RPMI7951 (cell line): Measurements from ENCODE around the gene LIPA. TPM values are rescaled to one million over a fixed set of nuclear protein-coding genes. Genes with fewer than 3 reads are reported as not detected.
"Not testable (repeated sequence)": the region's sequence is repeated elsewhere in the genome, so short reads cannot be mapped to it uniquely, and the experiment has no call there.

Experiments used
- DNase-seq: peaks from one replicate; pipeline ENCODE4 v3.0.0-alpha.2; 2012; ENCODE audit warnings: low read depth
- total RNA-seq: library from RNA; depleted of rRNA; stranded (reverse); fragments of >200 nt; shearing (Covaris generic); gene quantifications from 2 replicates; pipeline ENCODE4 v1.2.3, GENCODE V29; 2014

The LIPA gene
- total RNA-seq, 1 experiment from 2014 or later, result 74.7 TPM

DNA sequence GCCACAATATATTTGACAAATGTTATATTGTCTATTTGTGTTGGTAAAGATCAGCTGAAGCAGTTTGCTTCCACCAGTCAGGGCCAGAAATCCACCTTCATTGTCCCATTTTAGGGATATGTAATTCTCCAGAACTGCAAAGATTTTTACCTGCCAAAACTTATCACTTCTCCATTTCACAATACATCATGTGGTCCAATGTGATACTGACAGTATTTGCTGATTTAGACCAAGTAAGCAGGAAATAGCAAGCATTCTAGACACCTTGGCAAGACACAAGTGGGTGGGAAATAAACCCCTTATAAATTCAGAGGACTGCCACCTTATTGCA is 18.5 kb upstream of the LIPA start:
- no peak for DNase-seq

DNA sequence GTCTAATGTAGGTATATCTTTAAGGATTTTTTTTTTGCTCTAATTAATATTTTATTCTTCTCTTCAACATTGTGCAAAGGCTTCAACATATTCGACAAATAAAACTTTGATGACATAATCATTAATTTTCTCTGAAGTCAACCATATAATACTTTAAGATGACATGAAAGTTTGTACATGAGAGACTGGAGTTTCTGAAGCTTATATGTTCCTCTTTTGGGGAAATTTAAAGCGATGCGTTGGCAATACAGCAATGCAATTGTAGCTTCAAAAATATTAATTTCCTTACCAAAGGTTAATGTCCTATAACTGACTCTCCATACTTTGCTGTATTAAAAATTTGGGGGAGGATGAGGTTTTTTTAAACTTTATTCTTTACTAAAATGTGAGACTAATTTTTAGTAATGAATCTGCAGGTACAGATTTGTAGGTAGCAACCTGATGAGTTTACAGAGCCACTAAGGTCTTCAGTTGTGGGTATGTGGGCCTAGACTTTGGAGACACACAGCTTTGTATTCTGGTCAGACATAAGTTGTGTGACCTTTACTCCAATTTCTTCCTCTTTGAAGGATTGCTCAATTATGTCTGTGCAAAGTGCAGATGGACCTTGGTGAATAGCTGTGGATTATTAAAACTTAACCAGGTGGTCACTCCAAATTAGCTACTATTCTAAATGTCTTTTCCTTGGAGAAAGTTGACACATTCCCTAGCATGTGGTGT is 18.0 kb upstream of the LIPA start:
- DNase-seq, result no peak

DNA sequence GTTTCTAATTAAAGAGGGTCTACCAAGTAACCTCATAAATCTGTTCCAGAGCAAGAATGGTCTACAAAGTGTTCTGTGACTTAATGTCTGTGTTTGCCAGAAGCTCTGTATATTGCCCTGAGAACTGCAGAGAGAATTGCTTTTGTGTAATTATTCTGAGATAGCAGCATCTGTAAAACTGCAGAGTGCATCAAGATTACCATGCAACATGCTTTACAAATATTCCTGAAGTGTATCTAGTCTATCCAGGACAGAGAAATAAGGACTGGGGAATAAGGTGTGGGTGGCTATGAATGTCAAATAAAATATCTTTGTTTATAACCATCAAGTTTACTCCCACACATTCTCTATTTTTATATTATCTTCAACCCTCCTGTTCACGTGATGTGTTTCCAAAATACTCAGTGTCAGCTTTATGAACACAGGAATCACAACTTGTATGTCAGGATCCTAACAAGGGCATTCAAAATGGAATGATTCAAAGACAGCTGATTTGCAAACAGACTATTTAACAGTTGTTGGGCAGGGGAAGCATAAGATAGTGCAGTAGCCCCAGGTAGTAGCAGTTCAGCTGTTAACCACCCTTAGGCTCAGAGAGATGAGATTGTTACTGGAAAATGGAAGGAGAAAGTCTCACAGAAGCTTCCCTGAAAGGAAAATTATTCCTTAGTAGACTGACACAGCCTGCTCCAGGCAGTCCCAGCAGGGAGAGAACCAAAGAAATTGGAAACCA is 15.3 kb upstream of the LIPA start:
- DNase-seq, result no peak

DNA sequence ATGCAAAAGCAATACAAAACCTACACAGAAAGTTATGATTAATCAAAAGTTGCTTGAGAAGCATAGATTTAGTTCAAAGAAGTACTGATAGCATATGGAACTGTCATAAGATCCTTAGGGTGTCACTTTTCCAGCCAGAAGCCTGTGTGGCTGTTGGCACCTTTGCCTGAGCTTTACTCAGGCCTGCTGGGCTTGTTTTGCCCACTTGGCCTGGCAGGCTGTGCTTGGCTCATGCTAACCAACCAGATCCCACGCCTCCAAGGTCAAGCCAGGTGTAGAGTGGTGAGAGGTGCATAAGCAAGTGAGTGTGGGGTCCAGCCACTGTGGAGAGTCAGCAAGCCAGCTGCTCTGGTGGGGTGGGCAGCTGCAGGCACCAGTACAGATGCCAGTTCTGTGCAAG is 12.0 kb upstream of the LIPA start:
- DNase-seq, result no peak

DNA sequence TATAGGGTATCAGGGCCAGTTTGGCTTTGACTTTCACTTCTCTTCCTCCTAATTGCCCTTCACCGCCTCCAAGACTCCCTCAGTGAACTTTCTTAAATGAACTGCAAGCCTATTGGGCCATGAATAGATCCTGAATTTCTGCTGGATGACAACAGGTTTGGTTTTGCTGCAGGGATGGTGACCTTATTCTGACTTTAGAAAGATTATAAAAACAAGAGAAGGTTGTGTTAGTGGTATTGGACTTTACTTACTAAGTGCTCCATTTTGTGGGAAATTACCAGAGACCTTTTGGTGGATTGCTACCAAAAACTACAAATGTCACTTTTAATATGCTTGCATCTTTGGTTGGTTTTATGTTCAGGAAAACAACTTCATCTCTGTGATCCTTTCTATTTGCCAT is 11.5 kb upstream of the LIPA start:
- no peak for DNase-seq

DNA sequence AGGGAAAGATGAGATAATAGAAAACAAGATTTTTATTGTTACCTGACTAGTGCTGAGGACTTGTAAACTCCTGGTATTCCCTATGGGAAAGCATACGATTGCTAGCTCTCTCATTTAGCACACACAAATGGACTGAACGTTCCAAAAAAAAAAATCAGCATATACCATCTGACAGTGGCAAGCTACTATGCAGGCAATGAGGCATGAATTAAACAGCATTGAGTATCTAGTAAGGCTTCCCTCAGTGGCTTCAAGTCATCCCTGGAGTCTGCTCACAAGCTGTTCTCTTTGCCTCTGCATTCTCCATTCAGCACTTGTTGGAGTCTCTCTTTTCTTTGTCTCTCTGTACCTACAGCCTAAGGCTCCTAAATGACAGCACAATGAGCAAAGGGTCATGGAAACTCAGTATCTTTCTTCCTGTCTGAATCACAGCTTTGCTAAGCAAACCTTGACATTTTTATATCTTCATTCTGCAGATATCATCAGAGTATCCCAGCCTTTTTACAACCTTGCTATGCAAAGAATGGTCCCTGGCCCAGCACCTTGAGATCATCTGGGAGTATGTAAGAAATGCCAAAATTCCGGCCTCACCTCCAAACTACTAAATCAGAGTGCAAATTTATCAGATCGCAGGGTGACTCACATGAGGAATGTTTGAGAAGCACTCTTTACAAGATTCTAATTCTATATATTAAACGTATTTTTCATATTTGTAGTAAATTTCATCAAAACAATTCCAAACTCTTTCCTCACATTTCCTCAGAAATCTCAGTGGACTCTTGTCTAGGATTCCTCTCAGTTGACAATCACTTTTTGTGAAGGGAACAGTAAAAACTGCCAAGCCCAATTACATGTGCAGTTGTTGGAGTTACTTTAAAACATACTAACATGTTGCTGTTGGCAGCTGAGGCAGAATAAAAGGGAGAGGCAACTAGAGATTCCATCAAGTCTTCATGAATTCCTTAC is 10.8 kb upstream of the LIPA start:
- no peak for DNase-seq

DNA sequence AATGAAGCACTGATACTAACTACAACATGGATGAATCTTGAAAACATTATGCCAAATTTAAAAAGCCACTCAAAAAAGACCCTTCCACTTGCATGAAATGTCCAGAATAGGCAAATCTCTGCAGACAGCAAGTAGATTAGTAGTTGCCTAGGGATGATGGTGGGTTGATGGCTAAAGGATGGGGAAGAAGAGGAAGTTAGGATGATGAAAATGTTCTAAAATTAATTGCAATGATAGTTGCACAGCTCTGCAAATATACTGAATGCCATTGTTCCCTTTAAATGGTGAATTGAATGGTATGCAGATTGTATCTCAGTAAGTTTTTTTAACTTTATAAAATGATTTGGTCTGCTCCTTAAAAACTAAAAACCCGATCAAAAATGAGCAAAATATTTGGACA is 7.3 kb upstream of the LIPA start:
- DNase-seq, result no peak

DNA sequence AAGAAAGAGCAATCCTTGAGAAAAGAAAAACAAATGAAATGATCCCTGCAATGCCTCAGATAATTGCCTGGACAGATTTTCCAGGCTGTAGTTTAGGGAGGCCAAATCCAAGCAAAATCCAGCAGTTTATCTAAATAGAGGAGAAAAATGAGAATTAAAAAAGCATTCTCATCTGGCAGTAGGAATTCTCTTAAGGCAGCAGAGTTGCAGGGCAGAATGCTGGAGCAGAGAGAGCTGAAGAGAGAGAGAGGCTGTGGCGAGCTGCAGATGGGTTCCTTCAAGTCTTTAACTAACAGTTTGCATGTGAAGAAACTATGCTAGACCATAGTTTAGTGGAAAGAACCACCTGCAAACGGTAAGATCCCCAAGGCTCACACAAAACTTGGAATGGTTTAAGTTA is 6.0 kb upstream of the LIPA start:
- DNase-seq, result no peak

DNA sequence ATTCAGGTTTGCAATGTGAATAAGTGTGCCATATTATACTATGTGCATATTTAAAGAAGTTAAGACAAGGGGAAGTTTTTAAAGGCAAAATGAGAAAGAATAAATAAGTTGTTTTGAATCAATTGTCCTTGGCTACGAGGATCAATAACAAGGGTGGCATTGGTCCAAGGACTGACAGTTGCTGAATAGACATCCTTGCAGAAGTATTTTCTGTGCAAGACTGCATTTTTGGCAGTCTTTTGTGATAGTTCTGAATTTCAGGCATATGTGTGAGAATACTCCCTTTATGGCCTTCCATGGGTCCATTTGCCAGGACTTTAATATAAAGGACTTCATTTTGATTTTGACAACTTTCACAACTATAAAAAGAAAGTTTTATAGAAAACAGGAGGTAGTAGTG is 5.4 kb upstream of the LIPA start:
- no peak for DNase-seq

DNA sequence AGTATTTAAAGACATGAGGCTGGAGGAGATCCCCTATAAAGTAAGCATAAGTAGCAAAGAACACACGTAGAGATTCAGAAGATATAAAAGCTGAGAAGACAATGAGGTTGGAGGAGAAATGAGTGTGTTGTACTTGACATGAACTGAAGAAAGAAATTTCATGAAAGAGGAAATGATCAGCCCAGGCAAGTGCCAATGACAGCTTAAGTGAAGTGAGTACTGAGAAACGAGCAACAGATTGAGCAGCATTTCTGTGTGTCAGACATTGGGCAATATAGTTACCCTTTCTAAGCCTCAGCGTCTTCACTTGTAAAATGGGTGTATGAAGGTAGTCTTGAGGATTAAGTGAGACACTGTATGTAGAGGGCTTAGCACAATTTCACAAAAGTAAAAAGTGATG is 4.8 kb upstream of the LIPA start:
- no peak for DNase-seq

DNA sequence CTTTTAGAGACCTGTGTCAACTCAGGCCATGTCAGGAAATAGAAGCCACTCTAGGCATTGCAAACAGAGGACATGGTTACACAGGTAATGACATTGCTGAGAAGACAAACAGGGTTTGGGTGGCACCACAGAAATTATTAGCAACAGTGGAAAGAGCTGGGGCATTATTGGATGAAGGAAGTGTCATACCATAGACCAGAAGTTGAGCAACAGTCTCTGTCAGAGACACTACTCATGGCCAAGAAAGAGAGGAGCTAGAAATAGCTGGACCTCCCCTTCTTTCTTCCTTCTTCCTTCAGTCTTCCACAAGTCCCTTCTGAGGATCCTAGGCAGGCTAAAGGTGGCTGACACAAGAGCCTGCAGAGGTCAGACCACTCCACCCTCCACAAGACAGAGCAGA is 4.2 kb upstream of the LIPA start:
- DNase-seq, result no peak

DNA sequence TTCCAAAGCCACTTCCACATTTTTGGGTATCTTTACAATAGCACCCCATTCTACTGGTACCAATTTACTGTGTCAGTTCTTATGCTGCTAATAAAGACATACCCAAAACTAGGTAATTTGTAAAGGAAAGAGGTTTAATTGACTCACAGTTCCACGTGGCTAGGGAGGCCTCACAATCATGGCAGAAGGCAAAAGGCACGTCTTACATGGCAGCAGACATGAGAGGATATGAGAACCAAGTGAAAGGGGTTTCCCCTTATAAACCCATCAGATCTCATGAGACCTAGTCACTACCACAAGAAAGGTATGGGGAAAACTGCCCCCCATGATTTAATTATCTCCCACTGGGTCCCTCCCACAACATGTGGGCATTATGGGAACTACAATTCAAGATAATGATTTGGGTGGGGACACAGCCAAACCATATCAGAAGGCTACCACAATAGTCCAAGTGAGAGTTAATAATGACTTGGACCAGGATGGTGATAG is 3.6 kb upstream of the LIPA start:
- DNase-seq, result not testable (repeated sequence)

DNA sequence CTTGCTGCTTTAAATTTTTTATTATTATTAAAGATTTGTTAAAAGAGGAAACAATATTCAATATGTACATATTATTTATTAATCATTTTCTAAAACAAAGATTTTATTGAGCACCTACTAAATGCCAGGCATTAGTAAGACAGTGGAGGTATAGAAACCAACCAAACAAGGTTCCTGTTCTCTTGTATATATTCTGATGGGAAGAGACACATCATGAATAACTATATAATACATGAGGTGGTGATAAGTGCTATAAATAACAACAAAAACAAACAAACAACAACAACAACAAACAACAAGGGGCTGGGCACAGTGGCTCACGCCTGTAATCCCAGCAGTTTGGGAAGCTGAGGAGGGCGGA is 630 bp upstream of the LIPA start:
- no peak for DNase-seq

DNA sequence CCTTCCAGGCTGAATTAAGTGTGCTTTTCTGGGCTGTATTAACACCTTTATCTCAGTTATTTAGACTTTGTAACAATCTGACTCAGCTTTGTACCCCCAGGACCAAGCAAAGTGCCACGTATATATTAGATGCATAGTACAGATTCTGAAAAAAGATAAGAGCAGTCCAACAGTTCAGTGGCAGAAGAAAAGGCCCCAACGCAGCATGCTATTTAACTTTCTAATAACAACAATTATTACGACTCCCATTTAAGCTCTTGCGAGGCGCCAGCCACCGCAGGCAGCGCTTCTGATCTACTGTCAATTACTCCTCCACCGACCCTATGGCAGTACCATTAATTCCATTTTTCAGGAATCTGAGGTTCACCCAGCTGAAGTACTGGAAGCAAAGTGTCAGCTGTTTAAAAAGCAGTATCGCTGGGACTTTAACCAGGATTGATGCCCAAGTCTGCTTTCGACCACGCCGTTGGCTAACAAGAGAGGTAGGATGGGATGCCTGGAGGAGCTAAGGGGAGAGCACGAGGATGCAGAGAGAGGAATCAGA is 638 bp downstream of the LIPA start:
- DNase-seq, result no peak

DNA sequence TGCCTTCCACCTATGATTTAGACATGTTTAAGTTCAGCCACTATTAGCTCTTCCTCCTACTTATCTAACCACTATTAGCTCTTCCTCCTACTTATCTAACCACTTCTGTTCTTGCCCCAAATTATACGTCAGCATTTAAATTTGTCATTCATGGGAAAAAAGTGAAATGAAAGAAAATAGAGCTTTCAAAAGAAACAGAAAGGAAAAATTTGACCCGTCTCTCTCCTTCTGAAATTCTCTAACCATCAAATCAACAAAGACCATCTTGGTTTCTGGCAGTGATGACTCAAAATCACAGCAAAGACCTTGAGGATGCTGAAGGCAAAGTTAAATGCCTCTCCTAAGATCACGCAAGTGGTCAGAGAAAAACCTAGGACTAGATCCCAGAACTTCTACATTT is 2.6 kb downstream of the LIPA start:
- no peak for DNase-seq

DNA sequence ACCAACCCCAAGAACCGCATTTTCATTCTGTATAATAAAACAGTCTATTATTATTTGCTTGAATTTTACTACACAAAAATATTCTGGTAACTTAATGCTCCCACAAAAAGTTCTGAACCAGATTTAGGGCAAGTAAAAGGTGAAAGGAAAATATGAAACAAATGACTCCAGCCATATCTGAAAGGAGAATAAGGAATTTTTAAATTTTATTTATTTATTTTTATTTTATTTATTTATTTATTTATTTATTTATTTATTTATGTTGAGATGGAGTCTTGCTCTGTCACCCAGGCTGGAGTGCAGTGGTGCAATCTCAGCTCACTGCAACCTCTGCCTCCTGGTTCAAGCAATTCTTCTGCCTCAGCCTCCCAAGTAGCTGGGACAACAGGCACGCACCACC is 4.0 kb downstream of the LIPA start:
- DNase-seq, result not testable (repeated sequence)

DNA sequence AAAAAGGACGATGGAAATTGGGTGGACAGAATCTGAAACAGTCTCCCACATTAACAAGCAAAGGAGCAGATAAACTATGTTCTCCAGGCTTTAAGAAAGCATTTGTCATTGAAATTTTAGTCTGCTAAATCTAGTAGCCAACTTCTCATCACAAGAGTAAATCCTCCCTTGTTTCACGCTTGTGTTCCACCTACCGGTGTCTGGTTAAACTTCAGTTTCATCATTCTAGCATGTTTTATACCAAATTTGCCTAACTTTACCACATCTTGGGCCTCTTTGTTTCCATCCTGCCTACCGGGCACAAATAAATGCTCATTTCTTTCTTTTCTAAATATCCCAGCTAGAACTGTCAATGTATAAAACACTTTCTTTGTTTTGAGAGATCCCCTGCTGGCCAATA is 5.8 kb downstream of the LIPA start:
- no peak for DNase-seq

DNA sequence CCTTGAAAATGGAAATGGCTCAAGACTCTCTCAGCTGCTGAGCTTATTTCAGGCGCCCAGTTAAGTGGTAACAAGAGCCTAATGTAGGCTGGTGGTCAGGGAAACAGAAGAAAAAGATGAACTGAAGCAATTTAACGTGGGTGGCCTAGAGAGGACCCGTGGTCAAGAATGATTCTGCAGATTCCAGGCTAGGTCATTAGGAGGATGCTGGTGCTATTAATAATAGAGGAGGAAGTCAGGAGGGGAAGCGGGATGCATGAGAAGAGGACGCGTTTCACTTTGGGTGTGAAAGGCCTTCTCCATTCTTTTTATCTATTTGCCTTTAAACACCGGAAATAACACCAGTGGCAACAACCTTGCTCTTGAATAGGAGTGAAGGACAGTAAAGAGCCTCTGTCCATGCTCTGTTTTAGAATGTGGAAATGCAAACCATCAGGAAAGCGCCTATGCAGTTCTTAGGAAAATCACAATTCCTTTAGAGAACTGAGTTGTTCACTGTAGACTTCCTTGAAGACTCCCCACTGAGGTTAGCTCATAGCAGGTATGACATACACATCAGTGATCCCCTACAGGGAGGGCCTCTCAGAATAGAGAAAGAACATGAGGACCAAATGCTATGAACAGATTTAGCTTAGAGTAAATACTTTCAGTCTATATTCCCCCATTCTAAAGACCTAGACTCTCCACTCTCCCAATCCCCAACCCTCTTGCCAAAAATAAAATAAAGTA is 8.6 kb downstream of the LIPA start:
- no peak for DNase-seq

DNA sequence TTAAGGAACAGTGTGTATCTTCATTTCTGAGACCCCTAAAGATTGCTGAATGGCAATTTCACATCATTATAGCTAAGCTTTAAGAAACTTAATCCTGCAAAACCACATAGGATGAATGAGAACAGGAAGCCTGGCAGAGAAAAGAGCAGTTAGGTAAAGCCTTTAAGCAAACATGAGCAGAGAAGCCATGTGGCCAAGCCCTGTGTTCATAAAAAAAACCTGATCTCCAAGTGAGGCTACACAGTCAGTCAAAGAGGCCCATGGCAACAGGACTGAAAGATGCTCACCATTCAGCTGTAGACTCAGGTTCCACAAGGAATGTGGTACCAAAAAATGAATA is 9.3 kb downstream of the LIPA start:
- DNase-seq, result no peak

DNA sequence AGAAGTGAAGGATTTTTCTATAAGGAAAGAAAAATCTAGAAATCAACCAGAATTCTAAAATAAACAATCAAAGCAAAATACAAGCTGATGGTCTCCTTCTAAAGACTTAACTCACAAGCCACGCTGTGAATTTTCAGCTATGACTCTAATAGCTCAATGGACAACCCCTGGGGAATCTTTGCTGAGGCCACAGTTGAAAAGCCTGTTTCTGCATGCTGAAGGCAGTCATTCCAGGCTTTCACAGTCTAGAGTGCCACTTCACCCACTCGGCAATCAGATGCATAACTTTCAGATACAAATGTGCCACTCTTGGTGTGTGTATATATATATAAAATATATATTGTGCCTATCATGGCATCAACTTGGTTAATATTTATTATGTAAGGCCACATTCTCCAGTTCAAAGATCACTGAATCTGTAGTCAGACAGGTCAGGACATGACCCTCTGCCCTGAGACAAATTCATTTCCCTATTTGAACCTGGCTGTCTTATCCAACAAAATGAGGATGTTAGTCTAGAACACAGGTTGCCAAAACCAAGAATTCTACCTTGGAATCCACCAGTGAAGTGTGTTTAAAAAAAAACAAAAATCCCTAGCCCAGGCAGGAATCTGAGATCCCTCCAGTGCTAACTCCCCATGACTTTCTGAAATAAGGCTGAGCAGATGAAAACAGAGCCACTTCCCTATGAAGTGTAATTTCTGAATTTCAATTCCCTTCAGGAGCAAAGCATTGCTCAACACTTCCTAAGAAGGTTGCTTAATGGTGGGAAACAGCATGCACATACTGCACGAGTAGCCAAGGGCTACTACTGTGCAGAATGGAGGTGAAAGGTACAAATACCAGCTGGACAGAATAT is 9.9 kb downstream of the LIPA start:
- no peak for DNase-seq

DNA sequence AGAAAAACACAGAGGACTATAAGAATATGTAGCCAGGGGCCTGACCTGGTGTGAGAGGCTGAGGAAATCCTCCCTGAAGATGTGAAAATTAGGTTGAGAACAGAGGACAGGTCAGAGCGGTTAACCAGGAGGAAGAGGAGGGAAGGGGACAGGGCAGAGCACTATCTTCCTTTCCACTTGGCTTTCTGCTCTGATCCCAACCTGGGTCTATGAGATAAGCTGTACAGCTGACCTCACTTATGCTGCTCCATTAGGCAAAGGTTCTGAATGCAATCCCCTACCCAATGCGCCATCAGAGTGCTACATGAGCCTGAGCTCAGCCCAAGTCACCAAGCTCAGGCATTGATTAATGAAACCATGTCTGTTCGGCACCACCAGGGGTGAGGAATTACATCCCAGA is 10.5 kb downstream of the LIPA start:
- DNase-seq, result no peak
